Spinal cord (tissue), 10 donors: Measurements from ENCODE around the gene LYRM1. TPM values are rescaled to one million over a fixed set of nuclear protein-coding genes. Genes with fewer than 3 reads are reported as not detected.
"Not testable (repeated sequence)": the region's sequence is repeated elsewhere in the genome, so short reads cannot be mapped to it uniquely, and the experiment has no call there.

Experiments used
- DNase-seq, 6 donors: peaks; one replicate each; pipeline versions ENCODE4 v3.0.0 to v3.0.0-alpha.2; 2013 to 2015; ENCODE audit warnings: low spot score in 6 of 6, low read depth in 4 of 6
- H3K27ac ChIP-seq: one replicate; pipeline ENCODE4 v1.5.1; 2013; ENCODE audit warnings: low read depth, low read length, control low read depth
- H3K27me3 ChIP-seq: one replicate; pipeline ENCODE4 v1.6.1; 2013; ENCODE audit warnings: low read length; ENCODE audit not compliant: control insufficient read depth, insufficient read depth
- H3K36me3 ChIP-seq: one replicate; pipeline ENCODE4 v1.6.1; 2013; ENCODE audit warnings: low read length; ENCODE audit not compliant: control insufficient read depth, insufficient read depth
- H3K4me1 ChIP-seq: one replicate; pipeline ENCODE4 v1.6.1; 2013; ENCODE audit warnings: low read length; ENCODE audit not compliant: control insufficient read depth, insufficient read depth
- H3K4me3 ChIP-seq: one replicate; pipeline ENCODE4 v1.5.1; 2013; ENCODE audit warnings: low read depth, low read length, control low read depth
- H3K9me3 ChIP-seq: one replicate; pipeline ENCODE4 v1.6.1; 2013; ENCODE audit warnings: low read length; ENCODE audit not compliant: control insufficient read depth, insufficient read depth
- WGBS: methylation state at CpG from one replicate; pipeline ENCODE4 v1.1.5; 2013; ENCODE audit warnings: missing lambda C conversion rate; ENCODE audit not compliant: insufficient coverage; 5-methylcytosine and 5-hydroxymethylcytosine counted together
- polyA plus RNA-seq, 2 donors: library from polyadenylated mRNA; unstranded; fragments of 120-200 nt; gene quantifications; one replicate each; pipeline ENCODE4 v1.2.1, GENCODE V29; 2013; ENCODE audit not compliant: insufficient read length in 2 of 2
- total RNA-seq, 2 donors: library from RNA; depleted of rRNA in 1 of 2; stranded (reverse); fragments of 120-200 nt in 1 of 2; fragments of >200 nt in 1 of 2; gene quantifications; one replicate each; pipeline versions ENCODE4 v1.2.3 to v1.2.4, GENCODE V29; 2013 to 2014
- donor health status: healthy.

Gene LYRM1
- total and polyA plus RNA-seq, 4 donors = 36.6 to 43.9 (median 38.6) TPM

DNA sequence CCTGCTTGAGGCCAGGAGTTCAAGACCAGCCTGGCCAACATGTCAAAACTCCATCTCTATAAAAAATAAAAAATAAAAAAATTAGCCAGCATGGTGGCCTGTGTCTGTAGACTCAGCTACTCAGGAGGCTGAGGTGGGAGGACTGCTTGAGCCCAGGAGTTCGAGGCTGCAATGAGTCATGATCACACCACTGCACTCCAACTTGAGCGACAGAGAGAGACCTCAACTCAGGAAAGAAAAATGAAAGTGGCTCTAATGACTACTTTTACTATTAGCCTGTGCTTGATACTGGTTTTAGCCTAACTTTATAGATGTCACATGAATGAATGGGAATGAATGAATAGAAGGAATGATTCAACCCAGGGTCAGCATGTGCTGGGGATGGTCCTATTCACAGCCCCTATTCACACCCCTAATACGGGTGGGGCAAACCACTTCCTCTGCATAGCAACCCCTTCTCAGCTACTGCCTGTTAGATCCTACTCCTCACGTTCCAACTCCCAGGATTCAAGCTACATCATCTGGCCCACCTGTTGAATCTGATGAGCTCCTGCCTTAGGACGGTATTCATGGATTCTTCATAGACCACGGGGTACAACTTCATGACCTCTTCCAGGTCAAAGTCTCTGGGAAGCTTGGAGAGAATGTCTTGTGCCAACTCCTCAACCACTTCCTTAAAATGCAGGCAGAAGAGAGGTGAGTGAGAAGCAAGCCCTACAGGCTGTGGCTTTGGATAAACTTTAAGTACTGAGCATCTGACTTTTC is 40.5 kb downstream of the LYRM1 start:
- H3K27me3 ChIP-seq = no peaks in the 10 kb centered on the region
- no peaks in the 10 kb centered on the region for H3K9me3 ChIP-seq
- DNase-seq = no peak
- no peak overlapping the region for H3K4me3 ChIP-seq
- H3K27ac ChIP-seq = no peak overlapping the region
- WGBS = 58% methylated on average over 2 of the region's 6 CpGs
- H3K36me3 ChIP-seq = no peaks in the 10 kb centered on the region
- no peaks in the 10 kb centered on the region for H3K4me1 ChIP-seq

- no peak for DNase-seq
- 100% methylated on average over 5 of the region's 6 CpGs for whole genome bisulfite sequencing
Observed at GRCh38 chr16:20941636-20941926, 41.0 kb downstream of the LYRM1 start.

DNA sequence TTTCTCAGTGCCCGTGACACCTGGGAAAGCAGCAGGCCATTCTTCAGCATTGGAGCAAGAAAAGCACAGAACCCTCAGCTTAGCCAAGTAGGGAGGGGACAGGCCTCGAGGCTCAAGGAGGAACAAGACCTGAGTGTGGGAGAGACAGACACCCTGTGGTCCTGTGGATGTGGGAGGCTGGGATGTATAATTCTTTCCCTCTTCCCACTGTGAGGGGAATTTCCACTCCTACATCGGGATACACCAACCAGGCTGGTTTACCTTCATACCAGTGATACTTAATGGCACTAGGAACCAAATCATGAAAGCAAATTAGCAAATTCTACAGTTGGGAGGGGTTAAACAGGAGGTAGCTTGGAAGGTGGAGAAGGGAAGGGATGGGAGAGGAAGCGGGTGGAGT is 41.7 kb downstream of the LYRM1 start:
- Histone ChIP-seq H3K9me3 (no peaks in the 10 kb centered on the region), H3K4me3 (no peak overlapping the region), H3K36me3 (no peaks in the 10 kb centered on the region), H3K4me1 (no peaks in the 10 kb centered on the region), H3K27ac (no peak overlapping the region), H3K27me3 (no peaks in the 10 kb centered on the region)
- no peak for DNase-seq
- 94% methylated on average over 2 of the region's 4 CpGs for WGBS

More at GRCh38 chr16:20941636-20941926, 41.0 kb downstream of the LYRM1 start:
- Histone ChIP-seq H3K9me3 (no peaks in the 10 kb centered on the region), H3K27ac (no peak overlapping the region), H3K4me3 (no peak overlapping the region), H3K36me3 (no peaks in the 10 kb centered on the region), H3K4me1 (no peaks in the 10 kb centered on the region), H3K27me3 (no peaks in the 10 kb centered on the region)

- H3K27ac ChIP-seq = no peak overlapping the region
- no peaks in the 10 kb centered on the region for H3K9me3 ChIP-seq
- H3K4me3 ChIP-seq = no peak overlapping the region
- H3K4me1 ChIP-seq = no peaks in the 10 kb centered on the region
- WGBS = 81% methylated on average over 2 of the region's 5 CpGs
- no peaks in the 10 kb centered on the region for H3K27me3 ChIP-seq
- DNase-seq = no peak
- H3K36me3 ChIP-seq = no peaks in the 10 kb centered on the region
Observed at GRCh38 chr16:20944861-20945574, 44.4 kb downstream of the LYRM1 start.

- not testable (repeated sequence) for H3K9me3 ChIP-seq, H3K4me3 ChIP-seq, H3K27ac ChIP-seq, H3K4me1 ChIP-seq, DNase-seq, H3K36me3 ChIP-seq, H3K27me3 ChIP-seq
- whole genome bisulfite sequencing = 99% methylated on average over 8 of the region's 11 CpGs
Observed at GRCh38 chr16:20945575-20945875, 45.0 kb downstream of the LYRM1 start.

DNA sequence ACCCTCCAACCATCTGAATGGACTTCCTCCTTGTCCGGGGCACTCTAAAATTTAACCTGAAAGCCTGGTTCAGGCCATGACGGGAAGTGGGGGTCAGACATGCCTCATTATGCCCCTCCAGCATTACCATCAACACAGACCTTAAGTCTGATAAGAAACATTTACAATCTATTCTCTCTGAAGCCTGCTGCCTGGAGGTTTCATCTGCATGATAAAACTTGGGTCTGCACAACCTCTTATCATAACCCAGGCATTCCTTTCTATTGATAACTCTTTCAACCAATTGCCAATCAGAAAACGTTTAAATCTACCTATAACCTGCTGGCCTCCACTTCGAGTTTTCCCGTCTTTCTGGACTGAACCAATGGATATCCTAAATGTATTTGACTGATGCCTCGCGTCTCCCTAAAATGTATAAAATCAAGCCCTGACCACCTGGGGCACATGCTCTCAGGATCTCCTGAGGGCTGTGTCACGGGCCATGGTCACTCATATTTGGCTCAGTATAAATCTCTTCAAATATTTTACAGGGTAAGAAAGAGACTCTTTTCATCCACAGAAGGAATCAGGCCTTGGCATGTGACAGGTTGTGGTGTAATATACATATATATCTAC is 45.6 kb downstream of the LYRM1 start:
- Histone ChIP-seq H3K4me1 (no peaks in the 10 kb centered on the region), H3K9me3 (no peaks in the 10 kb centered on the region), H3K27ac (no peak overlapping the region), H3K36me3 (no peaks in the 10 kb centered on the region), H3K4me3 (no peak overlapping the region), H3K27me3 (no peaks in the 10 kb centered on the region)
- WGBS = 81% methylated on average over 5 of the region's 8 CpGs
- DNase-seq = no peak

DNA sequence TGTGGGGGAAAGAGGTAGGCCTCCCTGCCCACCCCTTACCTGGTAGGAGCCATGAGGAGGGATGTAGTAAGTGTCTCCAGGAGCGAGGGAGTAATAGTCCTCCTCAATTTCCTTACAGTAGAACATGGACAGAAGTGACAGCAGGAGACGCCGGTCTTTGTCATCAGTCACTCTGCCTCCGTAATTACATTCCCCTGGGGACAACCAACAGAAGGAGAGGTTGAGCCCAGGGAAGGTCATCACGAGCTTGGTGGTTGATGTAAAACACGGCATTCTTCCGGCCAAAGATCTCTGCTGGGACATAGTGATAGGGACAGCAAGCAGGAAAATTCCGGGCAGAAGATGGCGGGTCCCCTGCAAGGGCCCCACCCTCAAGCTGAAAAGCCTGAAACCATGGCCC is 47.9 kb downstream of the LYRM1 start:
- Histone ChIP-seq H3K36me3 (no peaks in the 10 kb centered on the region), H3K27ac (no peak overlapping the region), H3K4me1 (no peaks in the 10 kb centered on the region), H3K4me3 (no peak overlapping the region), H3K9me3 (no peaks in the 10 kb centered on the region), H3K27me3 (no peaks in the 10 kb centered on the region)
- WGBS = 80% methylated on average over 5 of the region's 9 CpGs
- no peak for DNase-seq

DNA sequence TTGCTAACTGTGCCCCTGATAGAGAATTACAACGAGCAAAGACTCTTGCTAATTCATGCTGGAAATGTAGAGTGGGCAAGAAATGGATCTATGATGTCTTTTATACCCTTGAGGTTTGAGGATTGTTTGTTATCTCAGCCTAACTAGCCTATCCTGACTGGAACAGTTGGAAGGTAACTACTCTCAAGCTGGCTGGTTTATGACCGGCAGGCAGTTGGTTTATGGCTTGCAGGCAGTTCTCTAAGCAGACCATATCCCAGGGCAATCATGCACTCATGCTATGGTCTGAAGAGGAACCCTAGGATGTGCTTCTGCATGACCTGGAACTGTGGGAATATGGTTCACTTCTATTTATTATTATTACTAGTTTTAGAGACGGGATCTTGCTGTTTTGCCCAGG is 49.1 kb downstream of the LYRM1 start:
- Histone ChIP-seq H3K9me3 (no peaks in the 10 kb centered on the region), H3K36me3 (no peaks in the 10 kb centered on the region), H3K27me3 (no peaks in the 10 kb centered on the region), H3K4me1 (no peaks in the 10 kb centered on the region), H3K27ac (no peak overlapping the region), H3K4me3 (no peak overlapping the region)
- DNase-seq = no peak
- 88% methylated on average over 2 of the region's 3 CpGs for WGBS

- Histone ChIP-seq H3K4me1 (no peaks in the 10 kb centered on the region), H3K4me3 (no peak overlapping the region), H3K36me3 (no peaks in the 10 kb centered on the region), H3K27me3 (no peaks in the 10 kb centered on the region), H3K9me3 (no peaks in the 10 kb centered on the region), H3K27ac (no peak overlapping the region)
- WGBS = no CpG with 5 or more reads among the region's 4 CpGs
- DNase-seq = no peak
Observed at GRCh38 chr16:20950294-20950693, 49.7 kb downstream of the LYRM1 start.
